CD14-positive monocyte (primary cell): ENCODE results near the gene CDNF. TPM values are rescaled to one million over a fixed set of nuclear protein-coding genes. Genes with fewer than 3 reads are reported as not detected.

Experiments
- DNase-seq, 3 donors: peaks; one replicate each; pipeline ENCODE4 v3.0.0-alpha.2; 2011 to 2022
- H2AFZ ChIP-seq: 2 replicates; pipeline ENCODE4 v1.6.0; 2012; ENCODE audit warnings: mild to moderate bottlenecking, low read depth, low read length, inconsistent platforms; ENCODE audit not compliant: insufficient read depth, poor library complexity, severe bottlenecking
- H3K27ac ChIP-seq, 2 donors: 1 replicate in 1 of 2; 2 replicates in 1 of 2; pipeline ENCODE4 v1.5.1; 2012 to 2013; ENCODE audit warnings: low read length in 2 of 2, control low read depth in 1 of 2, inconsistent platforms in 1 of 2, low read depth in 1 of 2, mild to moderate bottlenecking in 1 of 2
- H3K27me3 ChIP-seq, 2 donors: one replicate each; pipeline versions ENCODE4 v1.6.0 to v1.6.1; 2011 to 2013; ENCODE audit warnings: low read length in 2 of 2; ENCODE audit not compliant: control insufficient read depth in 2 of 2, insufficient read depth in 2 of 2
- H3K36me3 ChIP-seq, 2 donors: replicated peaks in 1 of 2; 1 replicate in 1 of 2; 2 replicates in 1 of 2; pipeline versions ENCODE4 v1.5.1 to v1.6.1; 2012 to 2013; ENCODE audit warnings: low read length in 2 of 2, control low read depth in 1 of 2, inconsistent platforms in 1 of 2, mild to moderate bottlenecking in 1 of 2; ENCODE audit not compliant: insufficient read depth in 2 of 2, control insufficient read depth in 1 of 2
- H3K4me1 ChIP-seq, 2 donors: 1 replicate in 1 of 2; 2 replicates in 1 of 2; pipeline versions ENCODE4 v1.5.1 to v1.6.1; 2012 to 2013; ENCODE audit warnings: low read length in 2 of 2, control low read depth in 1 of 2, inconsistent platforms in 1 of 2, mild to moderate bottlenecking in 1 of 2, moderate library complexity in 1 of 2; ENCODE audit not compliant: insufficient read depth in 2 of 2, control insufficient read depth in 1 of 2
- H3K4me2 ChIP-seq: replicated peaks from 2 replicates; pipeline ENCODE3; 2012; ENCODE audit warnings: low read length, moderate library complexity, mild to moderate bottlenecking; ENCODE audit not compliant: poor library complexity, severe bottlenecking; ENCODE audit errors: extremely low read depth
- H3K4me3 ChIP-seq, 3 experiments: fragments of 200-600 bp in 1 of 3; sonication (generic) in 1 of 3; replicated peaks in 1 of 3; 1 replicate in 2 of 3; 2 replicates in 1 of 3; pipeline ENCODE4 v1.5.1; 2011 to 2013; ENCODE audit warnings: low read length in 3 of 3, mild to moderate bottlenecking in 3 of 3, control low read depth in 2 of 3, low read depth in 2 of 3, inconsistent platforms in 1 of 3, moderate library complexity in 1 of 3
- H3K79me2 ChIP-seq: 2 replicates; pipeline ENCODE4 v1.6.0; 2012; ENCODE audit warnings: mild to moderate bottlenecking, control low read depth, inconsistent platforms, low read length, moderate library complexity; ENCODE audit not compliant: insufficient read depth
- H3K9ac ChIP-seq: 2 replicates; pipeline ENCODE4 v1.6.0; 2017; ENCODE audit warnings: low read length, mild to moderate bottlenecking; ENCODE audit not compliant: insufficient read depth, poor library complexity, severe bottlenecking
- H3K9me3 ChIP-seq, 2 donors: replicated peaks in 1 of 2; 1 replicate in 1 of 2; 2 replicates in 1 of 2; pipeline versions ENCODE4 v1.5.1 to v1.6.1; 2012 to 2013; ENCODE audit warnings: low read length in 2 of 2, control low read depth in 1 of 2; ENCODE audit not compliant: control insufficient read depth in 1 of 2, insufficient read depth in 1 of 2
- H4K20me1 ChIP-seq: 2 replicates; pipeline ENCODE4 v1.6.0; 2012; ENCODE audit warnings: mild to moderate bottlenecking, low read length, control low read depth, moderate library complexity; ENCODE audit not compliant: insufficient read depth
- H3K27ac Mint-ChIP-seq, 7 donors: one replicate each; pipeline ENCODE4 v1.8.0; 2020; ENCODE audit warnings: mild to moderate bottlenecking in 7 of 7, mixed read lengths in 7 of 7, moderate library complexity in 6 of 7, inconsistent platforms in 2 of 7
- H3K27me3 Mint-ChIP-seq, 3 donors: one replicate each; pipeline ENCODE4 v1.8.0; 2021 to 2022; ENCODE audit warnings: low read depth in 3 of 3, mild to moderate bottlenecking in 3 of 3, mixed read lengths in 3 of 3, moderate library complexity in 3 of 3, inconsistent platforms in 1 of 3
- H3K36me3 Mint-ChIP-seq, 2 donors: one replicate each; pipeline ENCODE4 v1.8.0; 2020; ENCODE audit warnings: mixed read lengths in 2 of 2, inconsistent platforms in 1 of 2, mild to moderate bottlenecking in 1 of 2
- H3K4me1 Mint-ChIP-seq: one replicate; pipeline ENCODE4 v1.8.0; 2020; ENCODE audit warnings: mild to moderate bottlenecking, mixed read lengths
- H3K4me3 Mint-ChIP-seq, 2 donors: one replicate each; pipeline ENCODE4 v1.8.0; 2020; ENCODE audit warnings: mild to moderate bottlenecking in 2 of 2, mixed read lengths in 2 of 2, moderate library complexity in 1 of 2
- H3K9me3 Mint-ChIP-seq, 7 donors: one replicate each; pipeline ENCODE4 v1.8.0; 2020 to 2022; ENCODE audit warnings: mixed read lengths in 7 of 7, mild to moderate bottlenecking in 6 of 7, moderate library complexity in 6 of 7, inconsistent platforms in 2 of 7
- CTCF ChIP-seq: fragments of 200-600 bp; IDR thresholded peaks from one replicate; pipeline ENCODE4 v1.8.0; 2022; ENCODE audit warnings: antibody characterized with exemption, mild to moderate bottlenecking
- WGBS: methylation state at CpG from one replicate; pipeline ENCODE4 v1.1.5; 2013; ENCODE audit warnings: missing lambda C conversion rate; ENCODE audit not compliant: insufficient coverage; 5-methylcytosine and 5-hydroxymethylcytosine counted together
- intact Hi-C, 2 donors: fragments of 100-400 bp; cut with micrococcal nuclease; formaldehyde crosslinking; loops; one replicate each; pipeline versions ENCODE4 v1.15.0 to v1.15.1; 2023
- polyA plus RNA-seq, 3 donors: library from polyadenylated mRNA; depleted of rRNA in 1 of 3; unstranded in 2 of 3; stranded (reverse) in 1 of 3; fragments of 300-500 nt in 2 of 3; fragments of >200 nt in 1 of 3; fragmentation: Illumina TruSeq in 2 of 3; gene quantifications; 1 replicate in 2 of 3; 2 replicates in 1 of 3; pipeline ENCODE4 v1.2.3, GENCODE V29; 2012 to 2021

The CDNF gene
- polyA plus RNA-seq, 3 donors, result 0.28 TPM; not detected in 1

GRCh38 chr10:14779001-14779651, 58.7 kb downstream of the CDNF start:
- H3K4me3 Mint-ChIP-seq, result no peak overlapping the region
- H3K9me3 Mint-ChIP-seq, result peaks cover 0 to 6% (median 2%) of the 10 kb centered on the region in 7 donors
- H3K36me3 Mint-ChIP-seq, result no peaks in the 10 kb centered on the region
- H3K4me1 Mint-ChIP-seq, result peaks cover 17% of the 10 kb centered on the region
- H3K79me2 ChIP-seq, result no peaks in the 10 kb centered on the region
- intact Hi-C loops, result no loop called here
- no peak for TF ChIP-seq CTCF
- no peak overlapping the region for H2AFZ ChIP-seq
- 96% methylated on average over 2 of the region's 6 CpGs for WGBS
- peaks cover 4 to 8% (median 5%) of the 10 kb centered on the region in 3 donors for H3K27me3 Mint-ChIP-seq
- H3K9ac ChIP-seq, result no peak overlapping the region
- H3K27ac Mint-ChIP-seq, result no peak overlapping the region
- H3K27ac ChIP-seq, result no peak overlapping the region
- no peaks in the 10 kb centered on the region for H3K9me3 ChIP-seq
- H4K20me1 ChIP-seq, result no peaks in the 10 kb centered on the region
- H3K36me3 ChIP-seq, result no peaks in the 10 kb centered on the region
- peaks cover 7 to 8% of the 10 kb centered on the region in 2 donors for H3K4me1 ChIP-seq
- no peak overlapping the region for H3K4me2 ChIP-seq
- peaks cover 5 to 7% of the 10 kb centered on the region in 2 donors for H3K27me3 ChIP-seq
- H3K4me3 ChIP-seq, result no peak overlapping the region
- no peak for DNase-seq

DNA sequence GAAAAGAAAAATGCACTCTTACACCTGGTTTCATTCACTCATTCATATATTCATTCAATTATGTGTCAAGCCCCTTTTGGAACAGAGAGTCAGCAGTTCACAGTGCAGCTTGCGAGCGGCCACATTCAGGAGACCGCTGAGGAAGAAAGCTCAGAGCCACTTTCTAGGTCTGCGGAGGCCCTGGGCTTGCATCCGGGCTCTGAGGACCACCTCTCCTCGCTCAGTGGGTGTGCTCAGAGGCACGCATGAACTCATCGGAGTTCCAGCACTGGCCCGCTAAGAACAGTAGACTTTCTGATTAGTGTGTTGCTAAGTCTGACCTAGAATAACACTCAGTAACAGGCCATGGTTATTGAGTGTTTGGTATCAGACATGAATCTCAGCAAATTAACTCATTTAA, 61.3 kb downstream of the CDNF start:
- Mint-ChIP-seq H3K4me3 (no peak overlapping the region), H3K9me3 (peaks cover 0 to 4% (median 0%) of the 10 kb centered on the region in 7 donors), H3K27me3 (peaks cover 0 to 7% (median 3%) of the 10 kb centered on the region in 3 donors), H3K27ac (no peak overlapping the region), H3K4me1 (peaks cover 13% of the 10 kb centered on the region), H3K36me3 (no peaks in the 10 kb centered on the region)
- H3K9me3 ChIP-seq, result no peaks in the 10 kb centered on the region
- H3K79me2 ChIP-seq, result no peaks in the 10 kb centered on the region
- peaks cover under 1 to 3% of the 10 kb centered on the region in 2 donors for H3K27me3 ChIP-seq
- no peak overlapping the region for H3K27ac ChIP-seq
- no peaks in the 10 kb centered on the region for H4K20me1 ChIP-seq
- H3K36me3 ChIP-seq, result no peaks in the 10 kb centered on the region
- no peak overlapping the region for H3K9ac ChIP-seq
- 92% methylated on average over 4 of the region's 9 CpGs for WGBS
- no peak for TF ChIP-seq CTCF
- peaks cover 0 to under 1% of the 10 kb centered on the region in 2 donors for H3K4me1 ChIP-seq
- H3K4me2 ChIP-seq, result no peak overlapping the region
- no peak overlapping the region for H3K4me3 ChIP-seq
- DNase-seq, result no peak
- H2AFZ ChIP-seq, result no peak overlapping the region
- intact Hi-C loops, result no loop called here
